ENCODE measurements around the gene SDCBP2.

DNA sequence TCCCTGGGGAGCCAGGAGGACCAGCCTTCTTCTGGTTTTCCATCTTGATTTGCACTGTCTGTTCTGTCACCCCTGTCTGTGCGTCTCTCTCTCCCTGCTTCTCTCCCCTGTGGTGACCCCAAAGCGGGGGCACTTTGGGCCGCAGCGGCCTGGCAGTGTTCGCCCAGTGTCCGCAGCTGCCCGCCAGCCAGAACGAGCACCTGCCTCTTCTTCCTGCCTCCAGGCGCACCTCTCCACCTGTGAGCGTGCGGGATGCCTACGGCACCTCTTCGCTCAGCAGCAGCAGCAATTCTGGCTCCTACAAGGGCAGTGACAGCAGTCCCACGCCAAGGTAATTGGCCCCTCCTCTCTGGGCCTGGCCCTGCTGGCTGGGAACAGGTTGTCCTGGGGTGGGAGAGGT, 32.0 kb downstream of the SDCBP2 start:
- TF ChIP-seq YY1 (IDR thresholded peaks at IDR 0.05; ENCODE audit: low read depth, low read length) (no peak), TBP (IDR thresholded peaks at IDR 0.05; ENCODE audit: low read depth, low read length) (no peak), CEBPB (IDR thresholded peaks at IDR 0.05; ENCODE audit: low read depth, low read length) (no peak)

All from H1 (cell line).